HEK293T (cell line): Measurements from ENCODE around the gene COMMD7.

ENCODE experiments used
- ARNT ChIP-seq: fragments of 450-650 bp; IDR thresholded peaks from 2 replicates; pipeline ENCODE4 v1.6.1; 2017; ENCODE audit warnings: mild to moderate bottlenecking
- BHLHE40 ChIP-seq: fragments of 450-650 bp; IDR thresholded peaks from 2 replicates; pipeline ENCODE4 v1.6.1; 2016; ENCODE audit warnings: mild to moderate bottlenecking, moderate library complexity, borderline replicate concordance
- ELF4 ChIP-seq: fragments of 450-650 bp; IDR thresholded peaks from 2 replicates; pipeline ENCODE4 v1.6.1; 2017; ENCODE audit warnings: antibody characterized with exemption
- FOXA1 ChIP-seq: fragments of 450-650 bp; IDR thresholded peaks from 2 replicates; pipeline ENCODE4 v1.6.1; 2016; ENCODE audit warnings: mild to moderate bottlenecking
- FOXM1 ChIP-seq: fragments of 450-650 bp; IDR thresholded peaks from 2 replicates; pipeline ENCODE4 v1.6.1; 2017; ENCODE audit warnings: mild to moderate bottlenecking, borderline replicate concordance
- HDGF ChIP-seq: fragments of 450-650 bp; IDR thresholded peaks from 2 replicates; pipeline ENCODE4 v1.6.1; 2017; ENCODE audit warnings: antibody characterized with exemption, borderline replicate concordance
- LEF1 ChIP-seq: fragments of 450-650 bp; IDR thresholded peaks from 2 replicates; pipeline ENCODE4 v1.6.1; 2017; ENCODE audit warnings: mild to moderate bottlenecking, borderline replicate concordance
- SUZ12 ChIP-seq: fragments of 450-650 bp; IDR thresholded peaks from 2 replicates; pipeline ENCODE4 v1.6.1; 2016; ENCODE audit warnings: mild to moderate bottlenecking
- TARDBP ChIP-seq: fragments of 450-650 bp; IDR thresholded peaks from 2 replicates; pipeline ENCODE4 v1.6.1; 2016
- ZNF384 ChIP-seq: fragments of 450-650 bp; IDR thresholded peaks from 2 replicates; pipeline ENCODE4 v1.6.1; 2016

- TF ChIP-seq ARNT = no peak
- no peak for TF ChIP-seq ELF4
- TF ChIP-seq BHLHE40 = no peak
- no peak for TF ChIP-seq TARDBP
- TF ChIP-seq FOXM1 = no peak
- TF ChIP-seq HDGF = no peak
- TF ChIP-seq LEF1 = no peak
- no peak for TF ChIP-seq SUZ12
- no peak for TF ChIP-seq ZNF384
- no peak for TF ChIP-seq FOXA1
Observed at GRCh38 chr20:32775336-32775991, 32.2 kb upstream of the COMMD7 start.
